Activated naive CD8-positive, alpha-beta T cell treated with anti-CD3 and anti-CD28 coated beads for 36 hours (primary cell): ENCODE data around the gene P2RY8. TPM values are rescaled to one million over a fixed set of nuclear protein-coding genes. Genes with fewer than 3 reads are reported as not detected.
"Not testable (repeated sequence)": the region's sequence is repeated elsewhere in the genome, so short reads cannot be mapped to it uniquely, and the experiment has no call there.

Source experiments
- DNase-seq: peaks from one replicate; pipeline ENCODE4 v3.0.0; 2021
- H3K27ac Mint-ChIP-seq: one replicate; pipeline ENCODE4 v1.8.0; 2022; ENCODE audit warnings: mild to moderate bottlenecking, moderate library complexity, mixed read lengths
- H3K27me3 Mint-ChIP-seq: one replicate; pipeline ENCODE4 v1.8.0; 2022; ENCODE audit warnings: mild to moderate bottlenecking, mixed read lengths
- H3K36me3 Mint-ChIP-seq: one replicate; pipeline ENCODE4 v1.8.0; 2021; ENCODE audit warnings: mild to moderate bottlenecking, mixed read lengths
- H3K4me1 Mint-ChIP-seq: one replicate; pipeline ENCODE4 v1.8.0; 2021; ENCODE audit warnings: mixed read lengths
- H3K4me3 Mint-ChIP-seq: one replicate; pipeline ENCODE4 v1.8.0; 2022; ENCODE audit warnings: mild to moderate bottlenecking, moderate library complexity, mixed read lengths
- H3K9me3 Mint-ChIP-seq: one replicate; pipeline ENCODE4 v1.8.0; 2022; ENCODE audit warnings: mixed read lengths
- total RNA-seq, 2 experiments: library from RNA; stranded (reverse); gene quantifications; one replicate each; pipeline ENCODE4 v1.2.3, GENCODE V29; 2021

Gene P2RY8
- total RNA-seq, 2 experiments from 2014 or later = 12.5 to 13.3 TPM

- Mint-ChIP-seq H3K27ac (no peak overlapping the region), H3K4me3 (no peak overlapping the region), H3K9me3 (no peaks in the 10 kb centered on the region), H3K27me3 (no peaks in the 10 kb centered on the region), H3K36me3 (no peaks in the 10 kb centered on the region), H3K4me1 (peaks cover 1% of the 10 kb centered on the region)
- no peak for DNase-seq
These were observed 7.2 kb downstream of the P2RY8 start for GRCh38 chrX:1529756-1530155.

- Mint-ChIP-seq H3K36me3 (no peaks in the 10 kb centered on the region), H3K9me3 (no peaks in the 10 kb centered on the region), H3K4me1 (no peaks in the 10 kb centered on the region), H3K4me3 (no peak overlapping the region), H3K27me3 (no peaks in the 10 kb centered on the region), H3K27ac (no peak overlapping the region)
- DNase-seq = no peak
These were observed 7.7 kb downstream of the P2RY8 start for GRCh38 chrX:1529328-1529727.

GRCh38 chrX:1528884-1529203 lies 8.1 kb downstream of the P2RY8 start:
- H3K9me3 Mint-ChIP-seq = no peaks in the 10 kb centered on the region
- no peak overlapping the region for H3K4me3 Mint-ChIP-seq
- no peak overlapping the region for H3K27ac Mint-ChIP-seq
- no peaks in the 10 kb centered on the region for H3K4me1 Mint-ChIP-seq
- DNase-seq = no peak
- H3K27me3 Mint-ChIP-seq = no peaks in the 10 kb centered on the region
- no peaks in the 10 kb centered on the region for H3K36me3 Mint-ChIP-seq

- Mint-ChIP-seq H3K9me3 (no peaks in the 10 kb centered on the region), H3K4me1 (peaks cover under 1% of the 10 kb centered on the region), H3K4me3 (no peak overlapping the region), H3K27ac (no peak overlapping the region), H3K27me3 (no peaks in the 10 kb centered on the region), H3K36me3 (no peaks in the 10 kb centered on the region)
- DNase-seq = no peak
These were observed 8.7 kb downstream of the P2RY8 start for GRCh38 chrX:1528186-1528883.

GRCh38 chrX:1527457-1527856 lies 9.5 kb downstream of the P2RY8 start:
- DNase-seq = no peak
- Mint-ChIP-seq H3K9me3 (no peaks in the 10 kb centered on the region), H3K4me1 (peaks cover 3% of the 10 kb centered on the region), H3K27me3 (no peaks in the 10 kb centered on the region), H3K36me3 (no peaks in the 10 kb centered on the region), H3K4me3 (no peak overlapping the region), H3K27ac (no peak overlapping the region)

GRCh38 chrX:1526565-1526964 lies 10.4 kb downstream of the P2RY8 start:
- no peak overlapping the region for H3K27ac Mint-ChIP-seq
- no peak for DNase-seq
- no peak overlapping the region for H3K4me3 Mint-ChIP-seq
- H3K36me3 Mint-ChIP-seq = peaks cover 2% of the 10 kb centered on the region
- H3K9me3 Mint-ChIP-seq = no peaks in the 10 kb centered on the region
- no peaks in the 10 kb centered on the region for H3K27me3 Mint-ChIP-seq
- peaks cover 8% of the 10 kb centered on the region for H3K4me1 Mint-ChIP-seq

- H3K27me3 Mint-ChIP-seq = no peaks in the 10 kb centered on the region
- peaks cover 6% of the 10 kb centered on the region for H3K36me3 Mint-ChIP-seq
- no peaks in the 10 kb centered on the region for H3K9me3 Mint-ChIP-seq
- H3K4me3 Mint-ChIP-seq = no peak overlapping the region
- DNase-seq = no peak
- H3K27ac Mint-ChIP-seq = no peak overlapping the region
- peaks cover 13% of the 10 kb centered on the region for H3K4me1 Mint-ChIP-seq
These were observed 11.2 kb downstream of the P2RY8 start for GRCh38 chrX:1525583-1526355.

- Mint-ChIP-seq H3K9me3 (no peaks in the 10 kb centered on the region), H3K4me3 (no peak overlapping the region), H3K4me1 (peaks cover 19% of the 10 kb centered on the region), H3K36me3 (peaks cover 12% of the 10 kb centered on the region), H3K27ac (no peak overlapping the region), H3K27me3 (no peaks in the 10 kb centered on the region)
- no peak for DNase-seq
These were observed 12.0 kb downstream of the P2RY8 start for GRCh38 chrX:1524874-1525582.

- not testable (repeated sequence) for H3K4me3 Mint-ChIP-seq, DNase-seq, H3K27me3 Mint-ChIP-seq, H3K9me3 Mint-ChIP-seq, H3K27ac Mint-ChIP-seq
- Mint-ChIP-seq H3K36me3 (peaks cover 14% of the 10 kb centered on the region), H3K4me1 (peaks cover 30% of the 10 kb centered on the region)
These were observed 14.1 kb downstream of the P2RY8 start for GRCh38 chrX:1522905-1523304.

- peak overlapping the region; percentile 55 for H3K4me3 Mint-ChIP-seq
- peak overlapping the region; percentile 84 for H3K27ac Mint-ChIP-seq
- no peaks in the 10 kb centered on the region for H3K9me3 Mint-ChIP-seq
- peak; percentile 74 for DNase-seq
- peaks cover 14% of the 10 kb centered on the region for H3K36me3 Mint-ChIP-seq
- H3K4me1 Mint-ChIP-seq = peaks cover 33% of the 10 kb centered on the region
- no peaks in the 10 kb centered on the region for H3K27me3 Mint-ChIP-seq
These were observed 15.5 kb downstream of the P2RY8 start for GRCh38 chrX:1521459-1521956.

GRCh38 chrX:1520350-1520749 lies 16.6 kb downstream of the P2RY8 start:
- no peak for DNase-seq
- H3K27me3 Mint-ChIP-seq = no peaks in the 10 kb centered on the region
- peaks cover 33% of the 10 kb centered on the region for H3K4me1 Mint-ChIP-seq
- H3K9me3 Mint-ChIP-seq = no peaks in the 10 kb centered on the region
- H3K27ac Mint-ChIP-seq = peak overlapping the region; percentile 42
- H3K36me3 Mint-ChIP-seq = peaks cover 14% of the 10 kb centered on the region
- no peak overlapping the region for H3K4me3 Mint-ChIP-seq

GRCh38 chrX:1519022-1519497 lies 17.9 kb downstream of the P2RY8 start:
- Mint-ChIP-seq H3K4me1 (peaks cover 33% of the 10 kb centered on the region), H3K27ac (no peak overlapping the region), H3K4me3 (no peak overlapping the region), H3K9me3 (no peaks in the 10 kb centered on the region), H3K27me3 (no peaks in the 10 kb centered on the region), H3K36me3 (peaks cover 15% of the 10 kb centered on the region)
- DNase-seq = no peak

- H3K36me3 Mint-ChIP-seq = peaks cover 21% of the 10 kb centered on the region
- peaks cover 33% of the 10 kb centered on the region for H3K4me1 Mint-ChIP-seq
- no peak for DNase-seq
- H3K4me3 Mint-ChIP-seq = no peak overlapping the region
- H3K9me3 Mint-ChIP-seq = no peaks in the 10 kb centered on the region
- no peaks in the 10 kb centered on the region for H3K27me3 Mint-ChIP-seq
- H3K27ac Mint-ChIP-seq = peak overlapping the region; percentile 1
These were observed 18.5 kb downstream of the P2RY8 start for GRCh38 chrX:1518512-1518911.

- no peak for DNase-seq
- H3K27me3 Mint-ChIP-seq = no peaks in the 10 kb centered on the region
- H3K36me3 Mint-ChIP-seq = peaks cover 36% of the 10 kb centered on the region
- peaks cover 25% of the 10 kb centered on the region for H3K4me1 Mint-ChIP-seq
- no peak overlapping the region for H3K4me3 Mint-ChIP-seq
- peak overlapping the region; percentile 32 for H3K27ac Mint-ChIP-seq
- peaks cover 6% of the 10 kb centered on the region for H3K9me3 Mint-ChIP-seq
These were observed 20.3 kb downstream of the P2RY8 start for GRCh38 chrX:1516596-1517104.

GRCh38 chrX:1511829-1512228 lies 25.2 kb downstream of the P2RY8 start:
- peaks cover 11% of the 10 kb centered on the region for H3K4me1 Mint-ChIP-seq
- H3K4me3 Mint-ChIP-seq = no peak overlapping the region
- H3K36me3 Mint-ChIP-seq = peaks cover 32% of the 10 kb centered on the region
- no peak for DNase-seq
- no peaks in the 10 kb centered on the region for H3K27me3 Mint-ChIP-seq
- H3K9me3 Mint-ChIP-seq = peaks cover 6% of the 10 kb centered on the region
- peak overlapping the region; percentile 22 for H3K27ac Mint-ChIP-seq
